Liver (tissue), 9 donors: ENCODE data around the gene EVPLL. TPM values are rescaled to one million over a fixed set of nuclear protein-coding genes. Genes with fewer than 3 reads are reported as not detected.

Source experiments
- DNase-seq: peaks from one replicate; pipeline ENCODE4 v3.0.0-alpha.2; 2017; ENCODE audit warnings: low spot score
- H3K27ac ChIP-seq, 2 donors: one replicate each; pipeline ENCODE4 v1.7.0; 2013; ENCODE audit warnings: inconsistent platforms in 2 of 2, low read length in 2 of 2, control low read depth in 1 of 2, low read depth in 1 of 2, mild to moderate bottlenecking in 1 of 2
- H3K27me3 ChIP-seq, 4 donors: one replicate each; pipeline versions ENCODE4 v1.6.1 to v1.7.0; 2013; ENCODE audit warnings: low read length in 3 of 4, inconsistent platforms in 1 of 4, mild to moderate bottlenecking in 1 of 4, moderate library complexity in 1 of 4; ENCODE audit not compliant: control insufficient read depth in 4 of 4, insufficient read depth in 4 of 4
- H3K36me3 ChIP-seq, 4 donors: one replicate each; pipeline versions ENCODE4 v1.6.1 to v1.7.0; 2013; ENCODE audit warnings: low read length in 3 of 4, mild to moderate bottlenecking in 3 of 4, low read depth in 1 of 4, moderate library complexity in 1 of 4; ENCODE audit not compliant: control insufficient read depth in 4 of 4, insufficient read depth in 3 of 4
- H3K4me1 ChIP-seq, 4 donors: one replicate each; pipeline versions ENCODE4 v1.6.1 to v1.7.0; 2013; ENCODE audit warnings: low read length in 3 of 4, mild to moderate bottlenecking in 3 of 4, moderate library complexity in 1 of 4; ENCODE audit not compliant: control insufficient read depth in 4 of 4, insufficient read depth in 4 of 4
- H3K4me3 ChIP-seq, 3 donors: one replicate each; pipeline versions ENCODE4 v1.6.1 to v1.7.0; 2013; ENCODE audit warnings: low read length in 3 of 3, control low read depth in 1 of 3, low read depth in 1 of 3, mild to moderate bottlenecking in 1 of 3
- H3K9ac ChIP-seq, 2 donors: one replicate each; pipeline ENCODE4 v1.7.0; 2013; ENCODE audit warnings: low read length in 2 of 2, mild to moderate bottlenecking in 2 of 2, moderate library complexity in 2 of 2, control low read depth in 1 of 2, low read depth in 1 of 2
- H3K9me3 ChIP-seq, 4 donors: one replicate each; pipeline versions ENCODE4 v1.6.1 to v1.7.0; 2013; ENCODE audit warnings: low read length in 3 of 4; ENCODE audit not compliant: control insufficient read depth in 4 of 4
- EGR1 ChIP-seq, 2 donors: IDR thresholded peaks; 2 replicates each; pipeline ENCODE4 v1.6.1; 2016 to 2018; ENCODE audit warnings: antibody characterized with exemption in 2 of 2, low read depth in 2 of 2
- FOXA1 ChIP-seq: IDR thresholded peaks from 2 replicates; pipeline ENCODE4 v1.6.1; 2016; ENCODE audit warnings: antibody characterized with exemption
- FOXA2 ChIP-seq: IDR thresholded peaks from 2 replicates; pipeline ENCODE4 v1.6.1; 2016; ENCODE audit warnings: antibody characterized with exemption
- HNF4A ChIP-seq, 2 donors: conservative IDR thresholded peaks; 2 replicates each; pipeline ENCODE4 v1.6.1; 2016; ENCODE audit warnings: antibody characterized with exemption in 2 of 2, mild to moderate bottlenecking in 2 of 2
- HNF4G ChIP-seq: IDR thresholded peaks from 2 replicates; pipeline ENCODE4 v1.6.1; 2016; ENCODE audit warnings: antibody characterized with exemption
- JUND ChIP-seq, 2 donors: IDR thresholded peaks; 2 replicates each; pipeline ENCODE4 v1.6.1; 2016; ENCODE audit warnings: antibody characterized with exemption in 2 of 2
- NR2F2 ChIP-seq: IDR thresholded peaks from 2 replicates; pipeline ENCODE4 v1.6.1; 2016; ENCODE audit warnings: antibody characterized with exemption
- RXRA ChIP-seq, 2 donors: IDR thresholded peaks; 2 replicates each; pipeline ENCODE4 v1.6.1; 2017 to 2018; ENCODE audit warnings: antibody characterized with exemption in 2 of 2, mild to moderate bottlenecking in 1 of 2
- SP1 ChIP-seq: IDR thresholded peaks from 2 replicates; pipeline ENCODE4 v1.6.1; 2018; ENCODE audit warnings: antibody characterized with exemption, mild to moderate bottlenecking
- TAF1 ChIP-seq: conservative IDR thresholded peaks from 2 replicates; pipeline ENCODE4 v1.6.1; 2016; ENCODE audit warnings: antibody characterized with exemption, mild to moderate bottlenecking
- YY1 ChIP-seq: IDR thresholded peaks from 2 replicates; pipeline ENCODE4 v1.6.1; 2016; ENCODE audit warnings: antibody characterized with exemption, mild to moderate bottlenecking
- WGBS: extraction: QIAGEN DNeasy Blood & Tissue Kit; methylation state at CpG from one replicate; pipeline ENCODE4 v1.1.7; 2013; 5-methylcytosine and 5-hydroxymethylcytosine counted together
- polyA plus RNA-seq, 2 donors: library from polyadenylated mRNA; stranded (reverse) in 1 of 2; unstranded in 1 of 2; fragments of 200-250 nt in 1 of 2; fragments of >200 nt in 1 of 2; fragmentation: Nextera tagmentation in 1 of 2; extraction: Ambion mirVana in 1 of 2; gene quantifications; one replicate each; pipeline versions ENCODE4 v1.2.1 to v1.2.3, GENCODE V29; 2013 to 2015
- total RNA-seq, 2 donors: library from RNA; depleted of rRNA; stranded (reverse); fragments of >200 nt; gene quantifications; one replicate each; pipeline ENCODE4 v1.2.3, GENCODE V29; 2014
- TF ChIP-seq, protein P1 (sequence below): IDR thresholded peaks from 2 replicates; pipeline ENCODE4 v1.6.1; 2016; ENCODE audit warnings: antibody characterized with exemption
- TF ChIP-seq, protein P2 (sequence below): IDR thresholded peaks from 2 replicates; pipeline ENCODE4 v1.6.1; 2016; ENCODE audit warnings: antibody characterized with exemption
- TF ChIP-seq, protein P3 (sequence below): fragments of 150-350 bp; IDR thresholded peaks from 2 replicates; pipeline ENCODE4 v1.5.1; 2017; ENCODE audit warnings: improper control_type of control experiment, low read depth, low read length; ENCODE audit not compliant: missing input control
- TF ChIP-seq, protein P4 (sequence below): IDR thresholded peaks from 2 replicates; pipeline ENCODE4 v1.6.1; 2016; ENCODE audit warnings: antibody characterized with exemption, mild to moderate bottlenecking
- TF ChIP-seq, protein P5 (sequence below): IDR thresholded peaks from 2 replicates; pipeline ENCODE4 v1.6.1; 2016; ENCODE audit warnings: antibody characterized with exemption
- donor health status: healthy.
- donor health status: healthy.
- donor health status: healthy.
- donor health status: healthy.
- donor health status: healthy.

The EVPLL gene
- total and polyA plus RNA-seq, 4 donors, result 0.44 to 1.0 (median 1.0) TPM; not detected in 1

DNA sequence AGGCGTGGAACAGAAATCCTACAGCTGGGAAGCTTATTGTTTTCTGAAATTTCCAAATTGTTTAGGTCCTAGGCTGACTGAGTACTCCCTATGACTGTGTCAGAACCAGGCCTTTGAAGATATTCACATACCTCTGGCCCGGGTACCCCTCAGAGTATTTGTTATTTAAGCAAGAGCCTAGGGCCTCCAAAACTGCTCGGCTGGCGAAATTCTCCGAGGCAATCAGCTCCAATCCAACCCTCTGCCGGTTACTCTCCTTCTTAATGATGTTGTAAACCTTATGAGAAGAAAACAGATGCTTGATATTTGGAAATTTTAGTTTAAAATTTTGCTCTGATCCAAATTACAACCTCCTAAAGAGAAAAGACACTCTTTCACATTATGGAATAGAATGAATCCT is 24.0 kb upstream of the EVPLL start:
- H3K9me3 ChIP-seq, result no peaks in the 10 kb centered on the region
- H3K4me1 ChIP-seq, result peaks cover 6 to 20% (median 15%) of the 10 kb centered on the region in 4 donors
- no peak overlapping the region for H3K9ac ChIP-seq
- no peak overlapping the region for H3K4me3 ChIP-seq
- H3K27me3 ChIP-seq, result no peaks in the 10 kb centered on the region
- WGBS, result 80% methylated on average over 6 of the region's 6 CpGs
- no peak overlapping the region for H3K27ac ChIP-seq
- H3K36me3 ChIP-seq, result peaks cover 8 to 33% (median 21%) of the 10 kb centered on the region in 4 donors
- no peak for DNase-seq
- TF ChIP-seq FOXA2 (no peak), RXRA (IDR thresholded peaks at IDR 0.05) (no peak), SP1 (no peak), YY1 (no peak), TAF1 (no peak), JUND (IDR thresholded peaks at IDR 0.05) (no peak), HNF4A (conservative IDR thresholded peaks at IDR 0.05) (no peak), EGR1 (IDR thresholded peaks at IDR 0.05; ENCODE audit: low read depth in 2 of 2) (no peak), HNF4G (no peak), NR2F2 (no peak)
- TF ChIP-seq, protein P1, sequence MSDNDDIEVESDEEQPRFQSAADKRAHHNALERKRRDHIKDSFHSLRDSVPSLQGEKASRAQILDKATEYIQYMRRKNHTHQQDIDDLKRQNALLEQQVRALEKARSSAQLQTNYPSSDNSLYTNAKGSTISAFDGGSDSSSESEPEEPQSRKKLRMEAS, result no peak
- TF ChIP-seq, protein P2, sequence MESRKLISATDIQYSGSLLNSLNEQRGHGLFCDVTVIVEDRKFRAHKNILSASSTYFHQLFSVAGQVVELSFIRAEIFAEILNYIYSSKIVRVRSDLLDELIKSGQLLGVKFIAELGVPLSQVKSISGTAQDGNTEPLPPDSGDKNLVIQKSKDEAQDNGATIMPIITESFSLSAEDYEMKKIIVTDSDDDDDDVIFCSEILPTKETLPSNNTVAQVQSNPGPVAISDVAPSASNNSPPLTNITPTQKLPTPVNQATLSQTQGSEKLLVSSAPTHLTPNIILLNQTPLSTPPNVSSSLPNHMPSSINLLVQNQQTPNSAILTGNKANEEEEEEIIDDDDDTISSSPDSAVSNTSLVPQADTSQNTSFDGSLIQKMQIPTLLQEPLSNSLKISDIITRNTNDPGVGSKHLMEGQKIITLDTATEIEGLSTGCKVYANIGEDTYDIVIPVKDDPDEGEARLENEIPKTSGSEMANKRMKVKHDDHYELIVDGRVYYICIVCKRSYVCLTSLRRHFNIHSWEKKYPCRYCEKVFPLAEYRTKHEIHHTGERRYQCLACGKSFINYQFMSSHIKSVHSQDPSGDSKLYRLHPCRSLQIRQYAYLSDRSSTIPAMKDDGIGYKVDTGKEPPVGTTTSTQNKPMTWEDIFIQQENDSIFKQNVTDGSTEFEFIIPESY, result no peak
- TF ChIP-seq, protein P3, sequence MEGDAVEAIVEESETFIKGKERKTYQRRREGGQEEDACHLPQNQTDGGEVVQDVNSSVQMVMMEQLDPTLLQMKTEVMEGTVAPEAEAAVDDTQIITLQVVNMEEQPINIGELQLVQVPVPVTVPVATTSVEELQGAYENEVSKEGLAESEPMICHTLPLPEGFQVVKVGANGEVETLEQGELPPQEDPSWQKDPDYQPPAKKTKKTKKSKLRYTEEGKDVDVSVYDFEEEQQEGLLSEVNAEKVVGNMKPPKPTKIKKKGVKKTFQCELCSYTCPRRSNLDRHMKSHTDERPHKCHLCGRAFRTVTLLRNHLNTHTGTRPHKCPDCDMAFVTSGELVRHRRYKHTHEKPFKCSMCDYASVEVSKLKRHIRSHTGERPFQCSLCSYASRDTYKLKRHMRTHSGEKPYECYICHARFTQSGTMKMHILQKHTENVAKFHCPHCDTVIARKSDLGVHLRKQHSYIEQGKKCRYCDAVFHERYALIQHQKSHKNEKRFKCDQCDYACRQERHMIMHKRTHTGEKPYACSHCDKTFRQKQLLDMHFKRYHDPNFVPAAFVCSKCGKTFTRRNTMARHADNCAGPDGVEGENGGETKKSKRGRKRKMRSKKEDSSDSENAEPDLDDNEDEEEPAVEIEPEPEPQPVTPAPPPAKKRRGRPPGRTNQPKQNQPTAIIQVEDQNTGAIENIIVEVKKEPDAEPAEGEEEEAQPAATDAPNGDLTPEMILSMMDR, result no peak
- TF ChIP-seq, protein P4, sequence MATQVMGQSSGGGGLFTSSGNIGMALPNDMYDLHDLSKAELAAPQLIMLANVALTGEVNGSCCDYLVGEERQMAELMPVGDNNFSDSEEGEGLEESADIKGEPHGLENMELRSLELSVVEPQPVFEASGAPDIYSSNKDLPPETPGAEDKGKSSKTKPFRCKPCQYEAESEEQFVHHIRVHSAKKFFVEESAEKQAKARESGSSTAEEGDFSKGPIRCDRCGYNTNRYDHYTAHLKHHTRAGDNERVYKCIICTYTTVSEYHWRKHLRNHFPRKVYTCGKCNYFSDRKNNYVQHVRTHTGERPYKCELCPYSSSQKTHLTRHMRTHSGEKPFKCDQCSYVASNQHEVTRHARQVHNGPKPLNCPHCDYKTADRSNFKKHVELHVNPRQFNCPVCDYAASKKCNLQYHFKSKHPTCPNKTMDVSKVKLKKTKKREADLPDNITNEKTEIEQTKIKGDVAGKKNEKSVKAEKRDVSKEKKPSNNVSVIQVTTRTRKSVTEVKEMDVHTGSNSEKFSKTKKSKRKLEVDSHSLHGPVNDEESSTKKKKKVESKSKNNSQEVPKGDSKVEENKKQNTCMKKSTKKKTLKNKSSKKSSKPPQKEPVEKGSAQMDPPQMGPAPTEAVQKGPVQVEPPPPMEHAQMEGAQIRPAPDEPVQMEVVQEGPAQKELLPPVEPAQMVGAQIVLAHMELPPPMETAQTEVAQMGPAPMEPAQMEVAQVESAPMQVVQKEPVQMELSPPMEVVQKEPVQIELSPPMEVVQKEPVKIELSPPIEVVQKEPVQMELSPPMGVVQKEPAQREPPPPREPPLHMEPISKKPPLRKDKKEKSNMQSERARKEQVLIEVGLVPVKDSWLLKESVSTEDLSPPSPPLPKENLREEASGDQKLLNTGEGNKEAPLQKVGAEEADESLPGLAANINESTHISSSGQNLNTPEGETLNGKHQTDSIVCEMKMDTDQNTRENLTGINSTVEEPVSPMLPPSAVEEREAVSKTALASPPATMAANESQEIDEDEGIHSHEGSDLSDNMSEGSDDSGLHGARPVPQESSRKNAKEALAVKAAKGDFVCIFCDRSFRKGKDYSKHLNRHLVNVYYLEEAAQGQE, result no peak

DNA sequence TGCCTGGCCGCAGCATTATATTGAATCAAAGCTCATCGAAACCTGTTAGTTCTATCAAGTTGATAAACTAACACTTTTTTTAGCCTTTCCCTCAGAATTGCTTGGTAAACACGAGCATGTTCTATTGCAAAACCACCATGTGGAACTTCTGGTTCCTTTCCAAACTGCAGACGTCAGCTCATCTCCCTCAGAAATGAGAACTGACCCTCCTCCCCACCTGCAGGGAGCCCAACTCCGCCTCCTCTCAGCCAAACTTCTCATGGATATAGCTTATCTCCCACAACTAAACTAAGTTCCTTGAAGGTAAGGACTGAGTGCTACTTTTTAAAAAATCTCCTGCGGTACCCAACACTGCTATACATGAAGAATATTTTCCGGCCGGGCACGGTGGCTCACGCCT is 21.0 kb upstream of the EVPLL start:
- Histone ChIP-seq H3K9me3 (no peaks in the 10 kb centered on the region), H3K9ac (peak overlapping the region in 1 of 2 donors; percentile 25), H3K4me3 (no peak overlapping the region), H3K36me3 (peaks cover 11 to 23% (median 21%) of the 10 kb centered on the region in 4 donors), H3K4me1 (peaks cover 6 to 33% (median 23%) of the 10 kb centered on the region in 4 donors), H3K27ac (peak overlapping the region; percentile 88 to 95), H3K27me3 (no peaks in the 10 kb centered on the region)
- 38% methylated on average over 10 of the region's 10 CpGs for WGBS
- peak; percentile 49 for DNase-seq
- TF ChIP-seq HNF4A (conservative IDR thresholded peaks at IDR 0.05) (peak in 1 of 2 donors; percentile 67), YY1 (peak; percentile 69), FOXA1 (peak; percentile 79)
- TF ChIP-seq, protein P5, sequence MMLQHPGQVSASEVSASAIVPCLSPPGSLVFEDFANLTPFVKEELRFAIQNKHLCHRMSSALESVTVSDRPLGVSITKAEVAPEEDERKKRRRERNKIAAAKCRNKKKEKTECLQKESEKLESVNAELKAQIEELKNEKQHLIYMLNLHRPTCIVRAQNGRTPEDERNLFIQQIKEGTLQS, result no peak
- TF ChIP-seq, protein P3, result no peak
- TF ChIP-seq, protein P2, result peak; percentile 53
- TF ChIP-seq, protein P1, result peak; percentile 88
